Mammary epithelial cell (primary cell): ENCODE measurements around the gene TLE3.

Experiments used
- EZH2 ChIP-seq: IDR thresholded peaks from 2 replicates; pipeline ENCODE4 v1.6.1; 2012; ENCODE audit warnings: low read length, inconsistent platforms, borderline replicate concordance
- TF ChIP-seq, protein P1 (sequence below), 2 donors: IDR thresholded peaks in 1 of 2; conservative IDR thresholded peaks in 1 of 2; 2 replicates each; pipeline ENCODE4 v1.5.1; 2011 to 2012; ENCODE audit warnings: inconsistent platforms in 2 of 2, low read length in 2 of 2, mild to moderate bottlenecking in 2 of 2, control low read depth in 1 of 2, low read depth in 1 of 2; ENCODE audit not compliant: insufficient read depth in 1 of 2; ENCODE audit errors: extremely low read depth in 1 of 2

DNA sequence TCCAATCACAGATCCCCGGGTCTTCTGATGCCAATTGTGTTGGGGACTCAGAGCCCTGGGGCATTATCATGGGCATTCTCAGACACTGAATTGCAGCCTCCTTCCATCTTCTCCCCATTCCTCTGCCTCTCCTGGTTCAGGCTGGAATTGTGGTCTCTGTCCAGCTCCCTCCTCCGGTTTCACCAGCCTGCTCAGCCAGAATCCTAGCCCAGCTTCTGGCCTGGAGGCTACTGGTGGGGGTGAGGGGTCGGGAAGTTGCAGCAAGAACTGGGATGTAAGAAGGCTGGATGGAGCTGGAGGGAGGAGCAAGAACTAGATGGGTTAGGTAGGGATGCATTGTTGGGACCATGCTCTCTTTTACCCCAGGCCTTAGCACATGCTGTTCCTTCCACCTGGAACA, 53.5 kb downstream of the TLE3 start:
- TF ChIP-seq, protein P1, sequence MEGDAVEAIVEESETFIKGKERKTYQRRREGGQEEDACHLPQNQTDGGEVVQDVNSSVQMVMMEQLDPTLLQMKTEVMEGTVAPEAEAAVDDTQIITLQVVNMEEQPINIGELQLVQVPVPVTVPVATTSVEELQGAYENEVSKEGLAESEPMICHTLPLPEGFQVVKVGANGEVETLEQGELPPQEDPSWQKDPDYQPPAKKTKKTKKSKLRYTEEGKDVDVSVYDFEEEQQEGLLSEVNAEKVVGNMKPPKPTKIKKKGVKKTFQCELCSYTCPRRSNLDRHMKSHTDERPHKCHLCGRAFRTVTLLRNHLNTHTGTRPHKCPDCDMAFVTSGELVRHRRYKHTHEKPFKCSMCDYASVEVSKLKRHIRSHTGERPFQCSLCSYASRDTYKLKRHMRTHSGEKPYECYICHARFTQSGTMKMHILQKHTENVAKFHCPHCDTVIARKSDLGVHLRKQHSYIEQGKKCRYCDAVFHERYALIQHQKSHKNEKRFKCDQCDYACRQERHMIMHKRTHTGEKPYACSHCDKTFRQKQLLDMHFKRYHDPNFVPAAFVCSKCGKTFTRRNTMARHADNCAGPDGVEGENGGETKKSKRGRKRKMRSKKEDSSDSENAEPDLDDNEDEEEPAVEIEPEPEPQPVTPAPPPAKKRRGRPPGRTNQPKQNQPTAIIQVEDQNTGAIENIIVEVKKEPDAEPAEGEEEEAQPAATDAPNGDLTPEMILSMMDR (conservative IDR thresholded peaks at IDR 0.05 in 1 of 2, IDR thresholded peaks at IDR 0.05 in 1 of 2; ENCODE audit: extremely low read depth in 1 of 2, insufficient read depth in 1 of 2, low read depth in 1 of 2, low read length in 2 of 2), result no peak
- no peak for TF ChIP-seq EZH2
